Renal pelvis (tissue), 4 donors: Measurements from ENCODE around the gene NR2C2. TPM values are rescaled to one million over a fixed set of nuclear protein-coding genes. Genes with fewer than 3 reads are reported as not detected.

Source experiments
- DNase-seq: peaks from one replicate; pipeline ENCODE4 v3.0.0-alpha.2; 2013
- polyA plus RNA-seq, 3 donors: library from polyadenylated mRNA; unstranded; fragments of 120-200 nt; gene quantifications; one replicate each; pipeline ENCODE4 v1.2.1, GENCODE V29; 2013; ENCODE audit not compliant: insufficient read length in 3 of 3

Gene NR2C2
- polyA plus RNA-seq, 3 donors, result 40.5 to 65.2 (median 65.1) TPM

DNA sequence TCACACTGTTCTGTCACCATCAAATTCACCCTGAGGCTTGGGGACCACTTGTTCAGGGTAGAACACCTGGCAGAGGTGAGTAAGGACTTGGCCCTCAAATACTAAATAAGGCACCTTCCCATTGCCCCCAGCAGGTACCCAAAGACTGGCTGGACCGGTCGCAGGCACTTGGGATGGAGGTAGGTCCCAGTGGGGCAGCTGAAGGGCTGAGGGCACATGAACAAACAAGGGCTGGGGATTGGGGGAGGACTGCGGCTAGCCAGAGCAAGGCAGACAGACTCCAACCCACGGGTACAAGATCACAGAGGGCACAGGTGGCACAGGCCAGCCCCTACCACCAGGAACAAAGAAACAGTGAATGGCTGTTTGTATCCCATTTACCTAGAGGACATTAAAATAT, 115.9 kb downstream of the NR2C2 start:
- no peak for DNase-seq

DNA sequence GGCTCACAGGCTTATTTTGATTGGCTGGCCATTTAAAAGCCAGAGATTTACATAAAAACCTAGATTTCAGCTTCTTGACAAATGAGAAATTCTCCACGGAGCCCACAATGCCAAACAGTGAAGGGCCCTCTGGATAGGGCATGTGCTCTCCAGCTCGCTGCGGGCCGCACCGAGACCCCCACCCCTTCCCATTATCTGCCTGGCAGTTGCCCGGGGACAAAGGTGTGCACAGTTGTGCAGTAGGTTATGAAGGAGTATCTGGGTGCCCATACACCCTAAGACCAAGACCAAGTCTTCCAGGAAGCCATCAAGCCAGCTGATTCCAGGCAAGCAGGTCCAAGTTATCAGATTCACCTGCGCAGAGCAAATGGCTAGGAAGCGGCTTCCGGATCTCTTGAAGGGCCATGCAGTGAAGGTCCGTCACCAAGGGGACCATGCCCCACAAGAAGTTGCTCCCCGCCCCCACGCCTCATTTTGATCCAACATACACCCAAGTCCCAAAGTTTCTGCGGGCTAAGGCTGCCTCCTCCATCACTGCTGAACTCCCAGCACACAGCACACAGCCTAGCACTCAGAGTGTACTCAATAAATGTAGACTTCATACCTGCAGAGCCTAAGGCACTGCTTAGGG, 116.4 kb downstream of the NR2C2 start:
- DNase-seq, result no peak

DNA sequence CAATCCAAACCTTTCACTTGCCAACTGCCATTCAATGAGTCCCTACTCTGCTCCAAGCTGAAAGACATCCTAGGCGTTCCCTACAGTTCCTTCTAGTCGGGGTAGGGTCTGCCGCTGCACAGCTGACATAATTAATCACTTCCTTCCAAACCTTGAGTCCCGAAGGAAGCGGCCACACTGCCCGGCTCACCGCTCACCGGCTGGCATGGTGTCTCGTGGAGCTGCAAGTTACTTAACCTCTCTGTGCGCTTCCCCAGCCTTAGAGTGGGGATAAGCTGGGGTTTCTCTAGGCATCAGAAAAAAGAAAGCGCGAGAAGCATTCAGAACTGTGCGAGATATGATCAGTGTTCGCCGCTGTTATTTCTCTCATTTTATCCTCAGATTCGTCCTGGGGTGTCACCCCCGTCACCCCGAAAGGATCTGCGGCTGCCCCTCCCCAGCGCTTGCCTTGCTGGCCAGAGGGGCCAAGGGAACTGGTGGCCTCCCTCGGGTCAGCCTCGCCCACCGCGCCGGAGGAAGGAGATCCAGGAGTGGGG, 117.0 kb downstream of the NR2C2 start:
- no peak for DNase-seq

DNA sequence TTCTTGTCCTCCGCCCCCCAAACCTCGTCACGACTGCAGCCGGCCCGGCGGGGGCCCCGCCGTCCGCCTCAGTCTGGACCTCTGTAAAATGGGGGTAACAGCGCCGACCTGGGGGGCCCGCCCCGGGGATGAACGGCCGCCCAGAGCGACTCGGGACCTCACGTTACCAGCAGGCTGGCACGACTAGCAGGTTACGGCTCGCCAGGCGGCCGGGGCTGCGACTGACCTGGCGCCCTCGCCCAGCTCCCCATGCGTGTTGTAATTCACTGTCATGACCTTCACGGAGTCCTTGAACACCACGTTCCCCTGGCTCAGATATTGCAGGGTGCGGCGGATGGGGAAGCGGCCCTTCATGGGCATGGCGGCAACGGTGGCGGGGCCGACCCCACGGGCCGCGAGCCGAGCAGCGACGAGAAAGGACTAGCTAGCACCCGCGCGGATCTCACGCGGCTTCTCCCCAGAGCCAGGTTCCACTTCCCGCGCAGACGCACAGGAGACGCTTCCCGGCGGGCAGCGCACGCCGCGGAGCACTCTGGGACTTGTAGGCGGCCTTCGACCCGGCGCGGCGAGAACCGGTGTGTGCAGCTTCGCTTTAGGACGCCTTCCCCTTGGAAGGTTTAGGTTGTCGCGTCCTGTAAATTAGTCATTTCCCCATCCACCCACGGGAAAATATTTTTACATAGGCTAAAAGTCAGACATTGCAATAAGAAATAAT, 117.6 kb downstream of the NR2C2 start, which contains the start of gene MRPS25:
Gene MRPS25 (minus strand): TSS at position 481 of the 715 bp plus-strand sequence. CDS start 121 bp downstream, at position 360.
- peak; percentile 90 for DNase-seq

DNA sequence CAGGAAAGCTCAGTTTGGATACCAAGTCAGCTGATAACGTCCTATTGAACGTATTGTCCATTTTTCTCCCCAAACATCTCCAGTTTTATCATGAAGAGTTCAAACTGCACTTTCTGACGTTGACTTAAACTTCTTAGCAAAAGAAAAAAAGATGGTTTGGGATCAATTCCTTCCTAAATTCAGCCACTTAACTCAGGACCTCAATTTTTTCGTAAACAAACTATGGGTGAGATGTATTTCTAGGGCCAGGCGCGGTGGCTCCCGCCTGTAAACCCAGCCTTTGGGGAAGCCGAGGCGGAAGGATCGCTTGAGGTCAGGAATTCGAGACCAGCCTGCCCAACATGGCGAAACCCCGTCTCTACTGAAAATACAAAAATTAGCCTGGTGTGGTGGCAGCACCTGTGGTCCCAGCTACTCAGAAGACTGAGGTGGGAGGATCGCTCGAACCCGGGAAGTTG, 118.2 kb downstream of the NR2C2 start:
- DNase-seq, result no peak

DNA sequence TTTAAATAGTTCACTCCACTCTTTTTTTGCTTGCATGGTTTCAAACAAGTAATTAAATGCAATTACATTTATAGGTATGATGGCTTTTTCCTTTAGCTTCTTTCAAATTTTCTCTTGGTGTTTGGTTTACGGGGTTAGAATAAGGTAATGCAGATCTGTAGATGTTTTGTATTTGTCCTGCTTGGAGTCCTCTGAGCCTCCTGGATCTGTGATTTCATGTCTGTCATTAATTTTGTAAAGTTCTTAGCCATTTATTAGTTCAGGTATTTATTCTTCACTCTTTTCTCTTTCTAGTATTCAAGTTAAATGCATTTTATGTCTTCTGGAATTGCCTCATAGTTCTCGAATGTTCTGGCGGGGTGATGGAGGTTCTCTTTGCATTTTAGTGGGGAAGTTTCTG, 119.1 kb downstream of the NR2C2 start:
- no peak for DNase-seq

DNA sequence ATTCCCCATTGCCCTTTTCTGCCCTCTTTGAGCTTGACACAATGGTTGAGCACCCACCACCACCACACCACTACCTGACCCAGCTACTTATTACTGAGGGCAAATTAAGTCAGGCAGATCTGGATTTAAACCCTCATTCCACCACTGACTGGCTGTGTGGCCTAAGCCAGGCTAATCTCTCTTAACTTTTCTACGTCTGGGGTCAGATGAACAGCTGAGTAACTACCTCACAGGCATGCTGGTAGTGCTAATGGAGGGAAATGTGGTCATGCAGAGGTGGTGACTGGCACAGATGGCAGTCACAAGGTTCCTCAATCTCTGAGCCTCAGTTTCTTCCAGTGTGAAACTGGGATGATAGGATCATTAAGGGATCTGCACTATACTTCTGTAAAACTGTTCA, 122.1 kb downstream of the NR2C2 start:
- DNase-seq, result no peak

DNA sequence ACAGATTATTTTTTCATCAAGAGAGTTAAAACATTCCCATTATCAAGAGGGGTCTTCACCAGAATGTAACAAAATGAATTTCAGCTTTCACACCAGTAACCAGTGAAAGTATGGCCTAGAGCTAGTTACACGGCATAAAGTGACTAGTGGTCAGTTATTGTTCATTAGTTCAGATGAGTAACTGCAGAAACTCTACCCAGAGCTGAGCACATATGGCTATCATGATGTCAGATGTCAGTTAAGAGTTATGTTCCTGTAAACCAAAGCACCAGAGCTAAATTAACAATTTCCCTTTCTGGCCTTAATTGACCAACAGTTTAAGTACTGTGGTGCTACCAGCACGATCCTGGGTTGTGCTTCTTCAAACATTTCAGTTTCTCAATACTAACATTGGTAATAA, 124.3 kb downstream of the NR2C2 start:
- no peak for DNase-seq

DNA sequence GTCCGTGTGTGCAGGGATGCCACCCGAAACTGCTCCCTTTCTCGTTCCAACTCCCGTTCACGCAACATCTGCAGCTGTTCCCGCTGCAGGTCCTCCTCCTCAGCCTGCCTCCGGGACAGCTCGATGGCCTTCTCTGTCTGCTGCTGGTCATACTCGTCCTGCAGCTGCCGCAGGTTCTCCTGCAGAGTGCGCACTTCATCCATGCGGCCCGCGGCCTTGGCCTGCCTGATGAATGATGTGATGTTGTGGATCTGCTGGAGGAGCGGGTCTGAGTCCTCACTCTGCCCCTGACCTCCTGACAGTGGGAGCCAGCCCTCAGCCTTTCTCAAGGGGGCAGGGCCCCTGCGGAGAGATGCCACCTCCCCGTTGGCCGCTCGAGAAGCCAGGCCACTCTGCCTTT, 127.1 kb downstream of the NR2C2 start:
- DNase-seq, result no peak

DNA sequence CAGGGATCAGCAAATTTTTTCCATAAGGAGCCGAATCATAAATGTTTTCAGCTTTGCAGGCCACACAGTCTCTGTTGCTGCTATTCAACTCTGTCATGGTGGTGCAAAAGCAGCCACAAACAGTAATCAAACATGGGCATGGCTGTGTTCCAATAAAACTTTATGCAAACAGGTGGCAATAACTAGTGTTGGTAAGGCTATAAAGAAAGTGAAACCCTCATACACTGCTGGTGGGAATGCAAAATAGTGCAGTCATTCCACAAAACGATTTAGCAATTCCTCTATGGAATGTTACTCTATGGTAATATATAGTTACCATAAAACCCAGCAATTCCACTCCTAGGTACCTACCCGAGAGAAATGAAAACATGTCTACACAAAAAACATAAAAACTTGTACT, 131.7 kb downstream of the NR2C2 start:
- DNase-seq, result no peak

DNA sequence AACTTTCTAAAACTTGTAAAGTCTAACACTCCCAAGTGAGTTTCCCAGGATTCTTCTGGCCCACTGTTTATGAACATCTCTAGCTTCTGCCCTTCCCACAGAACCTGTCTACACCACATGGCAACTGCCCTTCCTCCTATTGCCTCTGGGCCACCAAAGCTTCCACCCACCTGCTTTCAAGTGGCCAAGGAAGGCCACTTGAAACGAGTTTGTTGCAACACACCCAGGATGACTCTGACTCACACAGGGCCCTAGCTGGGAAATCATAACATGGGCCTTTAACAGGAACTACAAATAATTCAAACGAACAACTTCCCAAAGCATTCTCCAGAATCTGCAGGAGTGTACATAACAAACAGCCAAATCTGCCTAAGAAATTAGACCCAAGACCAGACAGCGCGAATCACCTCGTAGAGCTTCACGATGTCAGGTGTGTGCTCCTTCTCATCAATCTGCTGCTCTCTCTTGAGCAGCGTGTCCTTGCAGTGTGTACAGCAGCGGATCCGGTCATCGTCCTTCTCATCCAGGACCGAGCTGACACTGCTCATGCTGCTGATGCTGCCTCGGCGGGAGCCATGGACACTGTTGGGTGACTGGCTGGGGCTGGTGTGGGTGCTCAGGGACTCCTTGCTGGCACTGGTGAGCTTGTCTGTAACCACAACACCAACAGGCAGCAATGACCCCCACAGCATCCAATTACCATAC, 134.7 kb downstream of the NR2C2 start:
- no peak for DNase-seq

DNA sequence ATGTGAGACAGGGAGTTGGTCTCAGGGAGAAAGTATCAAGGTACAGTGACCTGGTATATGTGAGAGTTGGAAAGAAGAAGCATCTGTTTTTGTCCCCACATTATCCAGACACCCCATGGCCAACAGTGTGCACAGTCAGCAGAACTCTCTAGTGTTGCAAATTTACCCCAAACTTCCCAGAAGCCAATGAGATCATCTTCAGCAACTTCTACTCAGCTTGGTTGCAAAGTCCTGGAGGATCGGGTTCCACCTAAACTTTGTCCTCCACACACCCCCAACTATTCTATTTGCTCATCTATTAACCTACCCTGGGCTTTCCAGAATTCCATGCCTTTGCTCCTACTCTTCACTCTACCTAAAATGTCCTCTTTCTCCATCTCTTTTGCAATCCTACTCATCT, 135.9 kb downstream of the NR2C2 start:
- no peak for DNase-seq

DNA sequence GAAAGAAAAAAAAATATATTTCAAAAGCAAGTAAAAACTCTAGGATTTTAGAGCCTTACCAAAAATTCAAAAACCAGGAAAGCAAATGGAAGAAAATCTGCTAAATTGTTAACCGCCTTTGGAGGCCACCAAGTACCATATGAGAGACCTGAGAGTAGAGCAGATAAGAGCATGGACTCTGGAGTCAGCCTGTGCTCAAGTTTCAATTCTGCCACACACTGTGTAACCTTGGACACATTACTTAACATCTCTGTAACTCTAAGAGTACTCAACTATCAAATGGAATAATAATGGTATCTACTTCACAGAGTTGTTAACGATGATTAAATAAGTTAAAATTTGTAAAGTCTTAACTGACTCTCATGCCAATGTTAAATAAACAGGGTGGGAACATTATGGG, 138.9 kb downstream of the NR2C2 start:
- DNase-seq, result no peak

DNA sequence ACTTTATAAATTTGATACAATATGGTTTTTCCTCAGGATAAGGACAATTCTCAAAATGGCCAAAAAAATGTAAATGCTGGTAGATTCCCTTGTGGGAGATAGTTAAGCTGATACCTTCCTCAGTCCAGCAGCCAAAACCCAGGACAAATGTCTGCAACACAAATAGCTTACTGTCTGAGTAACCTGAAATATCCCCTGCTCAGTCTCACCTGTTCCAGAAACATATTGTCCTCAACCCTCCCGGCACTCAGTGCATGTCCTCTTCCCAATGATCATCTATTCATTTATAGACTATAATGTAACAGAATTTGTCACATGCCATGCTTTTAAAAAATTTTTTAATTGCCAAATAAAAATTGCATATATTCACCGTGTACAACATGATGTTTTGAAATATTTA, 139.3 kb downstream of the NR2C2 start:
- DNase-seq, result no peak

DNA sequence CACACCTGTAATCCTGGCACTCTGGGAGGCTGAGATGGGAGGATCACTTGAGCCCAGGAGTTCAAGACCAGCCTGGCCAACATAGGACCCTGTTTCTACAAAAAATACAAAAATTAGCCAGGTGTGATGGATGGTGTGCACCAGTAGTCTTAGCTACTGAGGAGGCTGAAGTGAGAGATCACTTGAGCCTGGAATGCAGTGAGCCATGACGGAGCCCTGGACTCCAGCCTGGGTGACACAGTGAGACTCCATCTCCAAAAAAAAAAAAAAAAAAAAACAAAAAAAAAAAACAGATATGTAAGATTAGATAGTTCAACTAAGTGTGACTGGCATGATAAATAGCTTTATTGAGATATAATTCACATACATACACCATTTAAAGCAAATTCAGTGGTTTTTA, 141.8 kb downstream of the NR2C2 start:
- no peak for DNase-seq

DNA sequence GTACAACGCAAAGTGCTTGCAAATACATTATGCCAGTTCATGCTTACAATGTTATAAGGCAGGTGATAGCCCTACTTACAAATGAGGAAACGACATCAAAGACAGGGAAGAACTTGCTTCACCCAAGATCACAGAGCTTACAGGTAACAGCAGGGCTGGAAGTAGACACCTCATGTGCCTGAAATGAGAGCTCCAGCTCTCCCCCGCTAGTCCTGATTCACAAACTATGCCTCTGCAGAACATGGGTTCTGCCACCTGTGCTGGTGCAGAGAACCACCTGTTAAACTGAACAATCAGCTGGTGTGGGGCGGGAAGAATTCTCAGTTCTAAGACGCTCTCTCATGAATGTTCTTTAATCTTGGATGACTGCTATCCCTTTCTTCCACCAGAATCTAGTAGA, 144.2 kb downstream of the NR2C2 start:
- DNase-seq, result no peak

DNA sequence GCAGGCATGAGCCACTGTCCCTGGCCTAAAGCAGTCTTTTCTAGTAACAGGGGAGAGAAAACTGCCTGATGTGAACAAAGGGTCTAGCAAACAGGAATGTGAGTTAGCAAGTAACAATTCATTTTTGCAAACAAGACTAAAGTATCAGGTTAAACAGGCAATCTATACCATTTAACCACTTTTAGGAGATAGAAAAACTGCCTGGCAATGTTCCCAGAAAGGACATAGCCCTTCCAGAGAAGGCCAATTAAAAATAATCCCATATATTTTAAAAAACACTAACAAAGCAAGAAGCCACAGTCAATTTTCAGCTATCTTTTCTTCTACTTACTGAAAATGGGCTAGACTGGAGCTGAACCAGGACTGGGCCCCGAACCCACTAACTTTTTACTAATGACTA, 145.3 kb downstream of the NR2C2 start:
- no peak for DNase-seq

DNA sequence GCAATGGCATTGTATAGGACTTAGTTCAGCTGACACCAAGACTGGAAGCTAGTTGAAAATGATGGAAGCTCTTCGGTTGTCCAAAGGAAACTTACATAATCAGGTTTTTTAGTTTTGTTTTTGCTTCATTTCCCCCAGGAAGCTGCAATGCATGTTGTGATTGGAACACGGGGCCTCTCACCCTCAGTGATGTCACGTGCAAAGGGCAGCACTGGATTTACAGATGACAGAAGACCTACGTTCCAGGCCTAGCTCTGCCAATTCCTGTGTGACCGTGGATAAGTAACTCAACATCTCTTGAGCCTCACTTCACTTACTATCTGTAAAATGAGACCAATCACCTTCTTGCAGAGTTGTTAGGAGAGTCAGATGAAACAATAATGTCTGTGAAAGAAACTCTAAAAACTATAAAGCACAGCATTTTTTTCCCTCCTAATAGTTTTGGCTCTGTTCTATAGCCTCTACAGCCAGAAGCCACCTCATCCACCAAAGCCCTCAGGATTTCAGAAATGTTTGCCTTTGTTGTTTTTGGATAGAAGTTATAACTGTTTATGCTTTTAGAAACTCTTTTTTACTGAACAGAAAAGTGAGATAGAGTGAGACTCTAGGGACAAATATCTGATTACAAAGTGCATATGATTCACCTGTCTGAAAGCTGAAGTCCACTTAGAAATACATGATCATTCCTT, 146.9 kb downstream of the NR2C2 start:
- DNase-seq, result no peak

DNA sequence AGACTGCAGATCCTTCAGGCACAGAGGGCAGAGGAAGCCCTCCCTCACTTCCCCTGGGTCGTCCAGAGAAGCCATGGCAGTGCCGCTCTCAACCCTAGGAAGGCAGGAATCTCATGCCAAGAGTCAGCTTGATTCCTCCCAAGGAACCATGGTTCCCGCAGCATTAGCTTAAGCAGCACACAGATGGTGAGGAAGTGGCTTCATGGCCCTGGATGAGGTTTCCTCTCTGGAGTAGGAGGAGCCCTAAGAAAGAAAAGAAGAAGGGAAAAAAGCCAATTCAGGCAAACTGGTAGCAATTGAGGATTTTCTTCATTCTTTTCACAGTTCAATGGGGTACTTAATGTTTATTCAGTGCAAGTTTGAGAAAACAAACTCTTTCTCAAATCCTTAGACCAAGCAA, 148.7 kb downstream of the NR2C2 start:
- DNase-seq, result no peak

DNA sequence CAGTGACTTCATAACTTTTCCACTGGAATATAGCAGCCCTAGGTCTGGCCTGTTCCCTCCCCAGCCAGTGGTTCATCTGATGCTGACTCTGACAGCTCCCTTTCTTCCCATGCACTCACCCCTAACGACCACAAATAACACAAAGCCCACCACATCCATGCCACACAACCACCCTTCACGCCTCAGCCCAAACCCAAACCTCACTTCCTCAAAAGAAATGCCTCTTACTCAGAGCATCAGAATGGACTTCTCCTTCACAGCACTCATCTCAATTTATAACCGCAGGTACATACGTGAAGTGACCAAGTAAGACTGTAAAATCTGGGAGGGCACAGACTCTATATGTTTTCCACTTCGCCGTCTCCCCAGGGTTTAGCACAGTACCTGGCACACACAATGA, 150.5 kb downstream of the NR2C2 start:
- no peak for DNase-seq
